D721Med (cell line): ENCODE measurements around the gene DUSP3.

ENCODE experiments used
- DNase-seq: peaks from one replicate; pipeline ENCODE4 v3.0.0; 2011; ENCODE audit warnings: low spot score; ENCODE audit not compliant: insufficient read length
- FAIRE-seq: peaks from 2 replicates; lab custom pipeline; 2011; peaks lifted over from hg19 to GRCh38; lab: Jason Lieb, UNC
- TF ChIP-seq, protein P1 (sequence below): IDR thresholded peaks from 2 replicates; pipeline ENCODE4 v1.5.1; 2012; ENCODE audit warnings: mild to moderate bottlenecking, control low read depth; ENCODE audit not compliant: insufficient read depth; ENCODE audit errors: missing control alignments

Gene DUSP3

DNA sequence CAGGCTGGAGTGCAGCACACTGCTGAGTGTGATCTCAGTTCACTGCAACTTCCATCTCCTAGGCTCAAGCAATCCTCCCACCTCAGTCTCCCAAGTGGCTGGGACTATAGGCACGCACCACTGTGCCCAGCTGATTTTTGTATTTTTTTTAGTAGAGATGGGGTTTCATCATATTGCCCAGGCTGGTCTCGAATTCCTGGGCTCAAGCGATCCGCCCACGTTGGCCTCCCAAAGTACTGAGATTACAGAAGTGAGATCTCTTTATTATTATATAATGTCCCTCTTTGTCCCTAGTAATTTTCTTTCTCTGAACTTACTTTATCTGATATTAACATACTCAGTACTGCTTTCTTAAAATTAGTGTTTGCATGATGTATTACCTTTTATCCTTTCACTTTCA, 9.8 kb upstream of the DUSP3 start:
- FAIRE-seq (no peak), DNase-seq (no peak)
- TF ChIP-seq, protein P1, sequence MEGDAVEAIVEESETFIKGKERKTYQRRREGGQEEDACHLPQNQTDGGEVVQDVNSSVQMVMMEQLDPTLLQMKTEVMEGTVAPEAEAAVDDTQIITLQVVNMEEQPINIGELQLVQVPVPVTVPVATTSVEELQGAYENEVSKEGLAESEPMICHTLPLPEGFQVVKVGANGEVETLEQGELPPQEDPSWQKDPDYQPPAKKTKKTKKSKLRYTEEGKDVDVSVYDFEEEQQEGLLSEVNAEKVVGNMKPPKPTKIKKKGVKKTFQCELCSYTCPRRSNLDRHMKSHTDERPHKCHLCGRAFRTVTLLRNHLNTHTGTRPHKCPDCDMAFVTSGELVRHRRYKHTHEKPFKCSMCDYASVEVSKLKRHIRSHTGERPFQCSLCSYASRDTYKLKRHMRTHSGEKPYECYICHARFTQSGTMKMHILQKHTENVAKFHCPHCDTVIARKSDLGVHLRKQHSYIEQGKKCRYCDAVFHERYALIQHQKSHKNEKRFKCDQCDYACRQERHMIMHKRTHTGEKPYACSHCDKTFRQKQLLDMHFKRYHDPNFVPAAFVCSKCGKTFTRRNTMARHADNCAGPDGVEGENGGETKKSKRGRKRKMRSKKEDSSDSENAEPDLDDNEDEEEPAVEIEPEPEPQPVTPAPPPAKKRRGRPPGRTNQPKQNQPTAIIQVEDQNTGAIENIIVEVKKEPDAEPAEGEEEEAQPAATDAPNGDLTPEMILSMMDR, result no peak

DNA sequence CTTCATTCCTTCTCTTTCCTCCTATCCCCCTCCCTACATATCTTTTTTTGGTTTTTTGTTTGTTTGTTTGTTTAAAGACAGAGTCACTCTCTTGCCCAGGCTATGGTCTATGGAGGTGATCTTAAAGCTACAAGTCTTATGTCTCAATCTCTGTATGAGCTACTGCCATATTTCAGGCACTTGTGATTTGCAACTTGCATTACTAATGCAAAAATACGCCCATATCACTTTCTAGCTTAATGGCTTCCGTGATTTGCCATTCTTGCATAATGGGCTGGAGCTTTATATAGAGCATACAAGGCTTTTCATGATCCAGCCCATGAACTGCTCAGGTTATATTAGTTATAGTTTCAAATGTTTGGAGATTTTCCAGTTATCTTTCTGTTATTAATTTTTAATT, 9.0 kb upstream of the DUSP3 start:
- TF ChIP-seq, protein P1, result no peak
- FAIRE-seq (no peak), DNase-seq (no peak)

DNA sequence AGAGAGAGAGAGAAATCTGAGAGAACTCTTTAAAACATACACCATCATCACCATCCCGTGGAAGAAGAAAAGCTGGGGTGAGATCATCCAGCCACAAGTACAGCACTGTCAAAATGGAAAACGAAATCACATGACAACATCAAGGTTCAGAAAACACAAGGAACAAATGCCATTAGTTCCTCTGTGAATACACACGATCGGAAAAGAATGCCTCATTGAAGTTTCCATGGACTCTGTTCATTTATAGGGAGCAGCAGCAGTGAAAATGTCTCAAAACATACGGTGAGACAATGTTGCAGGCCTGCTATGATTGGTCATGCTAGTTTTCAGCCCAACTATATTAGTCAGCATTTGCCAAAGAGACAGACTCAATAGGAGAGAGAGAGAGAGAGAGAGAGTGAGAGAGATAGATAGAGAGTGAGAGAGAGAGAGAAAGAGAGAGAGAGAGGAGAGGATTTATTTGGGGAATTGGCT, 5.9 kb upstream of the DUSP3 start:
- FAIRE-seq (no peak), DNase-seq (no peak)
- TF ChIP-seq, protein P1, result no peak

DNA sequence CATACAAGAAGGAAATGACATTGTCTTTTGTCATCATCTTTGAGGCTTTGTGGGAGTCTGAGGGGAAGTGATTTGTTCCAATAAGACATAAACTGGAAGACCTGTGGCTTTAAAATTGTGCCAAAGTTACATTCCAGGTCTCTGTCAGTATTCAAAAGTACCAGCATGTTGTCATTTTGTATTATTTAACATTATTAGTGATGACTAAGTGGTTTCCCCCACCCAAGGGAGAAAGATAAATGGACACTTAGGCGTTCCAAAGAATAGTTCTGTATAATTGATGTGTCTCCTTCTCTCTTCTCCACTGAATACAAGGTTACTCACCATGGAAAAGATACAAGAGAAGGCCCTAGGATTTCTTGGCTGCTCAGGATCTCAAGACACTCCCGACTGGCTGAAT, 5.3 kb upstream of the DUSP3 start:
- DNase-seq (no peak), FAIRE-seq (no peak)
- TF ChIP-seq, protein P1, result no peak

DNA sequence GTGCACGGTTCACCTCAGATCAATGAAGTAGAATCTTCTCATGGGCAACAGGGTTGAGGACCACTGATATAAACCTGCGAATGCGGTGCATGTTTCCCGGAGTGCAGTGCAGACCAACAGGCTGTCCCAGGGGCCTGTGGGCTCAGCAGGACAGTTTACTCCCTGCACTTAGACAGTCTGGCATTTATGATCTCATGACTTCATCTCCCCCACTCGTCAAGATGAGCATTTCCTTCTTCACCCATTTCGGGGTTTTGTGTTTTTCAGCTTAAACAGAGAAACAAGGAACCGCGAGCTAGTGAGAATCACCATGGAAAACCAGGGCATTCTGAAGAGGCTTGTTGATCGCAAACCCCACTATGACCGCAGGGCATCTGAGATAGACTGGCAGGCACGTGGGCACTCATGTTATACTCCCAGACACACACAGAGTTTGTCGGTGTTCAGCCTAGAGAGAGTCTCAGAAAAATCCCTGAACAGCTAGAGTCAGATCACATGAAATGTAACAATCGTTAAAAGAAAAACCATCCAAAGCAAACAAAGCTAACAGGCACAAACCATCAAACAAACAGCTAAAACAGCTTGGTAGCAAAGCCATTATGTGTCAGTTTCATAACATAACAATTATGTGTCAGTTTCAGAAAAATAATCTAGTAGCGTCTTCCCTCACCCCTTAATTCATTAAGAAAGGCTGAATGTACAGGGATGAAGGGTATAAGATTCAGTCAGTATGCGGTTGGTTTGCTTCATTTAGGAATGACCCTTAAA, 4.3 kb upstream of the DUSP3 start:
- FAIRE-seq (no peak), DNase-seq (no peak)
- TF ChIP-seq, protein P1, result no peak

DNA sequence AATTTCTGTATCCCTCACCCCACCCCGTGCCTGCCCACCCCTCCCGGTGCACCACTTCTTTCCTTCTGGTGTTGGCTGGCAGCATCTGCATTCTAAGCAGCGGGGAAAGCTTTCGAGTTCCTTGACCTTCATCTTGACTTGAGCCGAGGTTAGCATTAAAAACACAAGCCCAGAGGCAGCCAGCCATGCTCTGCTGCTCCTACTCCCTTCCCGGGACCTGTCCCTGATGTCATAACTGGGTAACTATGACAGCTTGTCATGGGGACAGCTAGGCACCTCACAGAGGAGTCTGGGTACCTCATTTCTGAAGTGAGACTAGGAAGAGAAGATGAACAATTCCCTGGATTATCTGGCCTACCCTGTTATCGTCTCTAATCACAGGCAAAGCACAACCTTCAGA, 1.4 kb upstream of the DUSP3 start, which contains the start of gene CFAP97D1:
CFAP97D1 (plus strand) TSS at position 301 of the 400 bp plus-strand sequence; CDS start at position 329, 28 bp downstream.
- FAIRE-seq, result no peak
- TF ChIP-seq, protein P1, result no peak
- no peak for DNase-seq
